ENCODE measurements around the gene TEKT3.

DNA sequence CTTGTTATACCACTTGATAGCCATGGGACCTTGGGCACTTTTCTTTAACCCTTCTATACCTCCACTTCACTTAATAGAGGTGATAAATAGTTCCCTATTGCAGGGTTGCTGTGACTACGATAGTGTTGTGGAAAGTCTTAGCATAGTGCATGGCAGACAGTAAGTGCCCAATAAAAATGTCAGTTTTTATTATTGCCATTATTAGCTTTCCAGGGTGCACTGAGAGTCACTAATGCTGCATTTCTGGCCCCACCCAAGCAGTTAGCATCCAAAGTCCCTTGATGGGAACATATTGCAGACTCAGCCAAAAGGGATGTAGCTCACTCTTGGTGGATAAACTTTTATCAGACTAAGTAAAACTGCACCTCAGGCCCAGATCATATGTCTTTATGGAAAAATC is 41.5 kb upstream of the TEKT3 start:
- no peak for TF ChIP-seq EZH2phosphoT487 (IDR thresholded peaks at IDR 0.05; ENCODE audit: low read depth)
- TF ChIP-seq, protein P1, sequence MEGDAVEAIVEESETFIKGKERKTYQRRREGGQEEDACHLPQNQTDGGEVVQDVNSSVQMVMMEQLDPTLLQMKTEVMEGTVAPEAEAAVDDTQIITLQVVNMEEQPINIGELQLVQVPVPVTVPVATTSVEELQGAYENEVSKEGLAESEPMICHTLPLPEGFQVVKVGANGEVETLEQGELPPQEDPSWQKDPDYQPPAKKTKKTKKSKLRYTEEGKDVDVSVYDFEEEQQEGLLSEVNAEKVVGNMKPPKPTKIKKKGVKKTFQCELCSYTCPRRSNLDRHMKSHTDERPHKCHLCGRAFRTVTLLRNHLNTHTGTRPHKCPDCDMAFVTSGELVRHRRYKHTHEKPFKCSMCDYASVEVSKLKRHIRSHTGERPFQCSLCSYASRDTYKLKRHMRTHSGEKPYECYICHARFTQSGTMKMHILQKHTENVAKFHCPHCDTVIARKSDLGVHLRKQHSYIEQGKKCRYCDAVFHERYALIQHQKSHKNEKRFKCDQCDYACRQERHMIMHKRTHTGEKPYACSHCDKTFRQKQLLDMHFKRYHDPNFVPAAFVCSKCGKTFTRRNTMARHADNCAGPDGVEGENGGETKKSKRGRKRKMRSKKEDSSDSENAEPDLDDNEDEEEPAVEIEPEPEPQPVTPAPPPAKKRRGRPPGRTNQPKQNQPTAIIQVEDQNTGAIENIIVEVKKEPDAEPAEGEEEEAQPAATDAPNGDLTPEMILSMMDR (IDR thresholded peaks at IDR 0.05; ENCODE audit: low read depth, low read length), result no peak
